Tibial nerve (tissue), 4 donors: ENCODE results near the gene CTNND2. TPM values are rescaled to one million over a fixed set of nuclear protein-coding genes. Genes with fewer than 3 reads are reported as not detected.

Experiments
- DNase-seq, 2 donors: peaks; one replicate each; pipeline ENCODE4 v3.0.0-alpha.2; 2019; ENCODE audit warnings: low spot score in 2 of 2
- H3K27ac ChIP-seq, 4 donors: fragments of 200-600 bp; sonication (generic) in 3 of 4; one replicate each; pipeline ENCODE4 v1.5.1; 2017 to 2019; ENCODE audit warnings: mild to moderate bottlenecking in 1 of 4
- H3K27me3 ChIP-seq, 2 donors: fragments of 200-600 bp; sonication (generic) in 1 of 2; one replicate each; pipeline versions ENCODE4 v1.5.1 to v1.6.0; 2017 to 2019
- H3K36me3 ChIP-seq, 3 donors: fragments of 200-600 bp; sonication (generic); one replicate each; pipeline ENCODE4 v1.5.1; 2018 to 2019
- H3K4me1 ChIP-seq, 4 donors: fragments of 200-600 bp; sonication (generic) in 3 of 4; one replicate each; pipeline ENCODE4 v1.5.1; 2017 to 2019
- H3K4me3 ChIP-seq, 4 donors: fragments of 200-600 bp; sonication (generic) in 3 of 4; one replicate each; pipeline ENCODE4 v1.5.1; 2017 to 2019; ENCODE audit warnings: mild to moderate bottlenecking in 1 of 4, moderate library complexity in 1 of 4
- H3K9me3 ChIP-seq, 4 donors: fragments of 200-600 bp; sonication (generic) in 3 of 4; one replicate each; pipeline ENCODE4 v1.5.1; 2017 to 2019
- EP300 ChIP-seq, 2 donors: sonication (generic); formaldehyde crosslinking; IDR thresholded peaks; one replicate each; pipeline ENCODE4 v1.6.1; 2017; ENCODE audit warnings: antibody characterized with exemption in 2 of 2, mild to moderate bottlenecking in 1 of 2
- POLR2A ChIP-seq, 2 donors: fragments of 450-650 bp; IDR thresholded peaks; one replicate each; pipeline ENCODE4 v1.6.1; 2017; ENCODE audit warnings: antibody characterized with exemption in 2 of 2, mild to moderate bottlenecking in 2 of 2, moderate library complexity in 2 of 2
- WGBS, 2 donors: methylation state at CpG; one replicate each; pipeline ENCODE4 v1.1.5; 2018; 5-methylcytosine and 5-hydroxymethylcytosine counted together
- total RNA-seq, 4 donors: library from RNA; depleted of rRNA; stranded (reverse); fragments of >200 nt; gene quantifications; one replicate each; pipeline ENCODE4 v1.1.0, GENCODE V29; 2016
- TF ChIP-seq, protein P1 (sequence below), 5 experiments: fragments of 200-600 bp in 3 of 5; fragments of 450-650 bp in 2 of 5; sonication (generic) in 3 of 5; IDR thresholded peaks; one replicate each; pipeline ENCODE4 v1.5.1; 2016 to 2019; ENCODE audit warnings: antibody characterized with exemption in 5 of 5, mild to moderate bottlenecking in 3 of 5, moderate library complexity in 2 of 5

CTNND2 gene
- total RNA-seq, 4 donors from 2014 or later = 1.5 to 5.7 (median 2.5) TPM; not detected in 1

- Histone ChIP-seq H3K9me3 (no peaks in the 10 kb centered on the region), H3K27me3 (no peaks in the 10 kb centered on the region), H3K36me3 (no peaks in the 10 kb centered on the region), H3K4me3 (no peak overlapping the region), H3K27ac (no peak overlapping the region), H3K4me1 (no peaks in the 10 kb centered on the region)
- TF ChIP-seq EP300 (IDR thresholded peaks at IDR 0.05) (no peak), POLR2A (IDR thresholded peaks at IDR 0.05) (no peak)
- TF ChIP-seq, protein P1, sequence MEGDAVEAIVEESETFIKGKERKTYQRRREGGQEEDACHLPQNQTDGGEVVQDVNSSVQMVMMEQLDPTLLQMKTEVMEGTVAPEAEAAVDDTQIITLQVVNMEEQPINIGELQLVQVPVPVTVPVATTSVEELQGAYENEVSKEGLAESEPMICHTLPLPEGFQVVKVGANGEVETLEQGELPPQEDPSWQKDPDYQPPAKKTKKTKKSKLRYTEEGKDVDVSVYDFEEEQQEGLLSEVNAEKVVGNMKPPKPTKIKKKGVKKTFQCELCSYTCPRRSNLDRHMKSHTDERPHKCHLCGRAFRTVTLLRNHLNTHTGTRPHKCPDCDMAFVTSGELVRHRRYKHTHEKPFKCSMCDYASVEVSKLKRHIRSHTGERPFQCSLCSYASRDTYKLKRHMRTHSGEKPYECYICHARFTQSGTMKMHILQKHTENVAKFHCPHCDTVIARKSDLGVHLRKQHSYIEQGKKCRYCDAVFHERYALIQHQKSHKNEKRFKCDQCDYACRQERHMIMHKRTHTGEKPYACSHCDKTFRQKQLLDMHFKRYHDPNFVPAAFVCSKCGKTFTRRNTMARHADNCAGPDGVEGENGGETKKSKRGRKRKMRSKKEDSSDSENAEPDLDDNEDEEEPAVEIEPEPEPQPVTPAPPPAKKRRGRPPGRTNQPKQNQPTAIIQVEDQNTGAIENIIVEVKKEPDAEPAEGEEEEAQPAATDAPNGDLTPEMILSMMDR (IDR thresholded peaks at IDR 0.05) = no peak
- no peak for DNase-seq
Observed at GRCh38 chr5:11608530-11608929, 295.7 kb downstream of the CTNND2 start.

- Histone ChIP-seq H3K4me3 (no peak overlapping the region), H3K27me3 (no peaks in the 10 kb centered on the region), H3K9me3 (no peaks in the 10 kb centered on the region), H3K4me1 (no peaks in the 10 kb centered on the region), H3K27ac (no peak overlapping the region), H3K36me3 (no peaks in the 10 kb centered on the region)
- no peak for DNase-seq
- TF ChIP-seq, protein P1 (IDR thresholded peaks at IDR 0.05) = no peak
- TF ChIP-seq POLR2A (IDR thresholded peaks at IDR 0.05) (no peak), EP300 (IDR thresholded peaks at IDR 0.05) (no peak)
Observed at GRCh38 chr5:11607944-11608483, 296.2 kb downstream of the CTNND2 start.

- WGBS, 2 donors = 57 to 68% methylated on average over 3 of the region's 3 CpGs
- no peak for DNase-seq
- TF ChIP-seq, protein P1 (IDR thresholded peaks at IDR 0.05) = no peak
- TF ChIP-seq POLR2A (IDR thresholded peaks at IDR 0.05) = no peak
- no peak for TF ChIP-seq EP300 (IDR thresholded peaks at IDR 0.05)
Observed at GRCh38 chr5:11602298-11602697, 301.9 kb downstream of the CTNND2 start.

DNA sequence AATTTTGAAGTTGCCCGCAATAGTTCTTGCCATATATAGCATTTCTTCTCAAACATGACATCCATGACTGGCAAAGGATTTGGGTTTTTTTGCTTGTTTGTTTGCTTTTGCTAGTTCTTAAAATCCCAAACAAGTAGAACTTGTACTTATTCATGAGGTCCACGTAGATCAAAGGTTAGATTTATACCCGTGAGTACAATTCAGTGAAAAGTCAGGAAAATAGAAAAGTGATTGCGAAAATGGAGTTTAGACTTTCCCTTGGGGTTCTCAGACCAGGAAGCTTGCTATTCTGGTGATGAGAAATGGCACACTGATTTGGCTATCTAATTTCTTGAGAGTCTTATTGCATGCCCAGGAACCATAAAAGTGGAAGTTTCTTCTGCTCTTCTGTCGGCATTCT lies 304.7 kb downstream of the CTNND2 start:
- no peak overlapping the region for H3K4me3 ChIP-seq
- H3K27ac ChIP-seq = no peak overlapping the region
- no peaks in the 10 kb centered on the region for H3K27me3 ChIP-seq
- WGBS, 2 donors = 85 to 87% methylated on average over 5 of the region's 5 CpGs
- H3K9me3 ChIP-seq = no peaks in the 10 kb centered on the region
- DNase-seq = no peak
- peaks cover 0 to 5% (median 0%) of the 10 kb centered on the region in 4 donors for H3K4me1 ChIP-seq
- TF ChIP-seq POLR2A (IDR thresholded peaks at IDR 0.05) = no peak
- no peaks in the 10 kb centered on the region for H3K36me3 ChIP-seq

More at GRCh38 chr5:11602298-11602697, 301.9 kb downstream of the CTNND2 start:
- Histone ChIP-seq H3K27ac (no peak overlapping the region), H3K36me3 (no peaks in the 10 kb centered on the region), H3K27me3 (no peaks in the 10 kb centered on the region), H3K9me3 (no peaks in the 10 kb centered on the region), H3K4me1 (no peaks in the 10 kb centered on the region), H3K4me3 (no peak overlapping the region)

GRCh38 chr5:11596657-11597071 lies 307.6 kb downstream of the CTNND2 start:
- no peak for DNase-seq
- Histone ChIP-seq H3K36me3 (no peaks in the 10 kb centered on the region), H3K4me1 (peaks cover 0 to 5% (median 0%) of the 10 kb centered on the region in 4 donors), H3K27me3 (no peaks in the 10 kb centered on the region), H3K9me3 (no peaks in the 10 kb centered on the region), H3K27ac (no peak overlapping the region), H3K4me3 (no peak overlapping the region)
- TF ChIP-seq, protein P1 (IDR thresholded peaks at IDR 0.05) = no peak
- TF ChIP-seq EP300 (IDR thresholded peaks at IDR 0.05) (no peak), POLR2A (IDR thresholded peaks at IDR 0.05) (no peak)
- WGBS, 2 donors = 48 to 56% methylated on average over 5 of the region's 5 CpGs

DNA sequence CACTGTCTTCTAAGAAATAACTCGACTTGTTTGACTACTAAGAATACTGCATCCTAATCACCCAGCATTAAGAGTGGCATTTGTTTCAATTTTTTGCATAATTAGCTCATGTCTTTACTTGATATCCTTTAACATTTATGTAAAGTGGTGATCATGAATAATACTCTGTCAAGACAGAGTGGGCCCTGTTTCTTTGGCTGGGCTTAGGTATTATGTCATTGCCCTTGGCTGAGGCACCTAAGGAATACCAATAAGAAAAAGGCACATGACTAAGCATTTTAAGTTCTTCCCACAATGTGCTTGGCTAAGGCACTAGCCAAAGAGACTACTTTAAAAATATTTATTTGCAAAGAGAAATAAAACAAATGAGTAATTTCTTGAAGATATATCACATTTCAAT lies 308.1 kb downstream of the CTNND2 start:
- no peaks in the 10 kb centered on the region for H3K9me3 ChIP-seq
- 75 to 84% methylated on average over 1 of the region's 1 CpG for WGBS, 2 donors
- H3K27me3 ChIP-seq = no peaks in the 10 kb centered on the region

More for the DNA sequence above, 308.1 kb downstream of the CTNND2 start:
- DNase-seq = no peak
- Histone ChIP-seq H3K27ac (no peak overlapping the region), H3K4me1 (peaks cover 0 to 5% (median 0%) of the 10 kb centered on the region in 4 donors), H3K36me3 (no peaks in the 10 kb centered on the region), H3K4me3 (no peak overlapping the region)
- TF ChIP-seq POLR2A (IDR thresholded peaks at IDR 0.05) (no peak), EP300 (IDR thresholded peaks at IDR 0.05) (no peak)
- TF ChIP-seq, protein P1 (IDR thresholded peaks at IDR 0.05) = no peak
